ENCODE measurements around the gene RGMB. TPM values are rescaled to one million over a fixed set of nuclear protein-coding genes. Genes with fewer than 3 reads are reported as not detected.

Gene RGMB
- total RNA-seq, 1 donor from 2014 or later, result 98.3 TPM

DNA sequence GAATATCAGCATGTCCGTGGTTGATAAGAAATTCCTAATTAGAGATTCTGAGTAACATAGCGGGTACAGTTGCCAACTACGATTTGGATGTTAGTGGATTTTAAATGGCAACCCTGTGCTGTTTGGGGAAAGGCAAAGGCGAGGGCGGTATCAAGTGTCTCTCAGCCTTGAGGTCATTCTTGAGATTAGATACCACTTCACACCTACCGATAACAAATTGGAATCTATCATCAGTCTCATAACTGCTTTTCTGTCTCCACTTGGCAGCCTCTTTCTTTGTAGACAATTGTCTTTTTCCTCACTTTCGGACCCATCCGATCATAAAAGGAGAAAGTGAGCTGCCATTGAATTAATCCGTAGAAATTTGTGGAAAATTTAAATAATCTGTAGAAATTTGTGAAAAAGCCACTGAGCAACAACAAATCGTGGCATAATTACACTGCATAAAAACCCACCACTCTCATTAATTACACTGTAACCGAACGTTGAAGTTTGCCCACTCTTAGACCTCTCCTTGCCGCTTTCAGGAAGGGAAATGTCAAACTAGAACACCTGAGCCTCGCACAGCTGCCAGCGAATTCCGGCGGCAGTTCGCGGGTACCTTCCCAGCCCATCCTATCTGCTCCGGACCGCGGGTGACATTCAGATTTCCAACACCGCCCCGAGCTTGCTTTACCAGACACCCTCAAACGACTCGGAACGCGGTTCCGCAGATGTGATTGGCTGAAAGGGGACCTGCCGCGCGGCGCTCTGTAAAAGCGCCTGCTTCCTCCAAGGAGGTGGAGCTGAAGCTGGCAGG lies 849 bp upstream of the RGMB start:
- peaks cover 12% of the 10 kb centered on the region for H3K27me3 Mint-ChIP-seq (ENCODE audit: low read depth)
- H3K4me3 Mint-ChIP-seq, result peak overlapping the region; percentile 94
- peaks cover 63% of the 10 kb centered on the region for H3K4me1 Mint-ChIP-seq
- no peak for TF ChIP-seq CTCF (conservative IDR thresholded peaks at IDR 0.05)
- peak overlapping the region; percentile 98 for H3K27ac Mint-ChIP-seq (ENCODE audit: unreplicated experiment)
- H3K36me3 Mint-ChIP-seq (ENCODE audit: low read depth), result peaks cover 36% of the 10 kb centered on the region
- no peaks in the 10 kb centered on the region for H3K9me3 Mint-ChIP-seq
- peak; percentile 59 for DNase-seq (ENCODE audit: low read depth, low spot score)

DNA sequence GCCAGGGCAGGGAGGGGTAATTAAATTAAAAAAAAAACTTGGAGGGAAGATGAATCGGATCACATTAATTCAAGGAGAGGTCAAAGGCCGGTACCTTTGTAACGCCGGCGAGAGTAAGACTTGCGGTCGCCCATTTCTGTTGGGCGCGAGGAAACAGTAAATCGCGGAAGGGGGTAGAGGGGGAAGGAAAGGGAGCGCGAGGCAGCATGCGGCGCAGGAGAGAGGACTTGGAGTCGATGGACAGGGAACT lies 324 bp upstream of the RGMB start:
- peaks cover 38% of the 10 kb centered on the region for H3K36me3 Mint-ChIP-seq (ENCODE audit: low read depth)
- peak overlapping the region; percentile 98 for H3K27ac Mint-ChIP-seq (ENCODE audit: unreplicated experiment)
- DNase-seq (ENCODE audit: low read depth, low spot score), result no peak
- peak overlapping the region; percentile 94 for H3K4me3 Mint-ChIP-seq
- peaks cover 63% of the 10 kb centered on the region for H3K4me1 Mint-ChIP-seq
- H3K27me3 Mint-ChIP-seq (ENCODE audit: low read depth), result peaks cover 12% of the 10 kb centered on the region
- no peak for TF ChIP-seq CTCF (conservative IDR thresholded peaks at IDR 0.05)
- no peaks in the 10 kb centered on the region for H3K9me3 Mint-ChIP-seq

GRCh38 chr5:98774192-98775033 lies 950 bp downstream of the RGMB start:
- H3K4me1 Mint-ChIP-seq, result peaks cover 68% of the 10 kb centered on the region
- no peak for TF ChIP-seq CTCF (conservative IDR thresholded peaks at IDR 0.05)
- peaks cover 12% of the 10 kb centered on the region for H3K27me3 Mint-ChIP-seq (ENCODE audit: low read depth)
- no peaks in the 10 kb centered on the region for H3K9me3 Mint-ChIP-seq
- peak overlapping the region; percentile 98 for H3K4me3 Mint-ChIP-seq
- H3K36me3 Mint-ChIP-seq (ENCODE audit: low read depth), result peaks cover 46% of the 10 kb centered on the region
- H3K27ac Mint-ChIP-seq (ENCODE audit: unreplicated experiment), result peak overlapping the region; percentile 98
- peak; percentile 37 for DNase-seq (ENCODE audit: low read depth, low spot score)

DNA sequence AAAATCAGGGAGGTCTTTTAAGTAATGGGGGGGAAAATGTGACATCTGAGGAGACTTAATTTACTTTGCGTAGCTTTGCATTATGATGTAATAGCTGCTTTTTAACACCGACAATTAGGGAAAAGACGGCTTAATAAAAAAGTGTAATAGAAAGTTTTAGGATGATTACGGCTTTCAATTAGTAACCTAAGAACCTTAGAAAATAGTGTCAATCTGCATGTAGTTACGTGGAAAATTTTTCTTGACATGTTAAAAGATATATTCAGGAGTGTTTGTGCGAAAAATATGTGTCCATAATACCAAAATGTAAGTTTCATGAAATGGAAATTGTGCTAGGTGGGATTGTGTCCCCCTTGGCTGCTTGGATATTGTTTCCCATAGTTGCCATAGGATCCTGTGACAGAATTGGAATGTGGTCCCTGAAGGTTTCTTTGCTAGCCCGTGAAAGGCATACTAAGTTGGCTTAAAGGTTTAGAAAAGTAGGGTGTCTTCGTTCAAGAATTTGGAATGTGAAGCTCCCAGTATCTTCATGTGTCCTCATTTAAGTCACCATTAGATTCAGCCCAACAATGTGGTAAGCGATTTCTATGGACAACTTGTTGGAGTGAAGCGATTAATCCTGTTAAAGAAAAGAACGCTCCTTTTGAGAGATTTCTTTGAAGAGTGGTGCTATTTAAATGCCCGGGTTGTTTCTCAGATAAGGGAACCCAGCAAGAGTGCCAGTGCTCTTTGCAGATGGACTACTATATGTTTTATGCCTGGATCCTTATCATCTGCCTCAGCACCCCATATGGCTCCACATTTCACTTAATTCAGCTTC lies 2.0 kb downstream of the RGMB start:
- Mint-ChIP-seq H3K4me1 (peaks cover 76% of the 10 kb centered on the region), H3K4me3 (peak overlapping the region; percentile 98), H3K27ac (ENCODE audit: unreplicated experiment) (peak overlapping the region; percentile 88), H3K36me3 (ENCODE audit: low read depth) (peaks cover 52% of the 10 kb centered on the region), H3K27me3 (ENCODE audit: low read depth) (peaks cover 12% of the 10 kb centered on the region), H3K9me3 (no peaks in the 10 kb centered on the region)
- TF ChIP-seq CTCF (conservative IDR thresholded peaks at IDR 0.05), result no peak
- no peak for DNase-seq (ENCODE audit: low read depth, low spot score)

DNA sequence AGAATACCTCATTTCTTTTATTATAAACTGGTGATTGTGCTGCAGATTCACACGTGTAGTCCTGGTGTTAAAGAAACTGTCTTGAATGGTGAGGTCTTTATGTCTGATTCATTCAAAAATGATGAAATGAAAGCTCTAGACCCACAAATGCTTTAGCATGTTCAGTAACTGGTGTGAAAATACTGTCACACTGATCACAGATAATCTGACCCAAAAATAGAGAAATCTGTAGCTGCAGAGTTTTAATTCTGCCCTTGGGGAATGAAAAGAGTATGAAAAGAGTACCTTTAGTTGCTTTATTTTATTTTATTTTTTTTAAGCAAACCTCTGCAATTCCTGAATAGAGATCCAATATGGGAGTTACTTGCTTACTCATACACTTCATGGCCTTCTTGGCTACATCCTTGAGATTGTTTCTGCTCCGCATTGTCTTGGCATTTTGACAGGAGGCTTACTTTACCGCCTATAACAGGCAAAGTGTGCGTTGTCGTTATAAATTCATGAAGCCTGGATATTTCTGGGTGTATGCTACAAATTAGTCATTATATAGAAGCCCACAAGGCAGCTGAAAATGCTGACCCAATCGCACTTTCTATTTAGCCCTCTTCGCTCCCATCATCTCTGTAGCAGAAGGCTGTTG lies 2.7 kb downstream of the RGMB start:
- H3K9me3 Mint-ChIP-seq, result no peaks in the 10 kb centered on the region
- H3K27ac Mint-ChIP-seq (ENCODE audit: unreplicated experiment), result no peak overlapping the region
- peak overlapping the region; percentile 98 for H3K4me3 Mint-ChIP-seq
- H3K4me1 Mint-ChIP-seq, result peaks cover 81% of the 10 kb centered on the region
- DNase-seq (ENCODE audit: low read depth, low spot score), result no peak
- TF ChIP-seq CTCF (conservative IDR thresholded peaks at IDR 0.05), result no peak
- H3K27me3 Mint-ChIP-seq (ENCODE audit: low read depth), result peaks cover 12% of the 10 kb centered on the region
- H3K36me3 Mint-ChIP-seq (ENCODE audit: low read depth), result peaks cover 52% of the 10 kb centered on the region

Data from neural crest cell (in vitro differentiated cells).